Effector memory CD8-positive, alpha-beta T cell (primary cell): ENCODE results near the gene SSH2.
"Not testable (repeated sequence)": the region's sequence is repeated elsewhere in the genome, so short reads cannot be mapped to it uniquely, and the experiment has no call there.

ENCODE experiments used
- ATAC-seq: fragments of 150-1000 bp; cut with Tn5 transposase; replicated peaks from 2 replicates; pipeline ENCODE4 v1.10.0; 2021; ENCODE audit warnings: mild to moderate bottlenecking, moderate library complexity
- DNase-seq, 3 experiments: peaks; one replicate each; pipeline ENCODE4 v3.0.0; 2021
- H3K27ac Mint-ChIP-seq, 2 donors: one replicate each; pipeline ENCODE4 v1.8.0; 2022; ENCODE audit warnings: mild to moderate bottlenecking in 2 of 2, mixed read lengths in 2 of 2, moderate library complexity in 2 of 2
- H3K27me3 Mint-ChIP-seq, 2 donors: one replicate each; pipeline ENCODE4 v1.8.0; 2022; ENCODE audit warnings: mixed read lengths in 2 of 2
- H3K36me3 Mint-ChIP-seq: one replicate; pipeline ENCODE4 v1.8.0; 2022; ENCODE audit warnings: mild to moderate bottlenecking, moderate library complexity, mixed read lengths; ENCODE audit not compliant: insufficient read depth
- H3K4me1 Mint-ChIP-seq, 2 donors: one replicate each; pipeline ENCODE4 v1.8.0; 2022; ENCODE audit warnings: low read depth in 2 of 2, mixed read lengths in 2 of 2
- H3K4me3 Mint-ChIP-seq, 2 donors: one replicate each; pipeline ENCODE4 v1.8.0; 2022; ENCODE audit warnings: mild to moderate bottlenecking in 2 of 2, mixed read lengths in 2 of 2, moderate library complexity in 2 of 2
- H3K9me3 Mint-ChIP-seq, 2 donors: one replicate each; pipeline ENCODE4 v1.8.0; 2022; ENCODE audit warnings: mixed read lengths in 2 of 2

Gene SSH2

GRCh38 chr17:29734640-29735039 lies 195.4 kb downstream of the SSH2 start:
- no peaks in the 10 kb centered on the region for H3K27me3 Mint-ChIP-seq
- peaks cover 20% of the 10 kb centered on the region for H3K36me3 Mint-ChIP-seq
- no peak overlapping the region for H3K4me3 Mint-ChIP-seq
- peak overlapping the region in 1 of 2 donors; percentile 70 for H3K27ac Mint-ChIP-seq
- peaks cover 12 to 19% of the 10 kb centered on the region in 2 donors for H3K4me1 Mint-ChIP-seq
- H3K9me3 Mint-ChIP-seq: no peaks in the 10 kb centered on the region
- ATAC-seq: no peak
- no peak for DNase-seq

GRCh38 chr17:29733166-29733565 lies 196.9 kb downstream of the SSH2 start:
- DNase-seq (no peak), ATAC-seq (peak; percentile 51)
- peaks cover 0 to 2% of the 10 kb centered on the region in 2 donors for H3K9me3 Mint-ChIP-seq
- H3K27me3 Mint-ChIP-seq: no peaks in the 10 kb centered on the region
- peak overlapping the region; percentile 44 to 46 for H3K27ac Mint-ChIP-seq
- H3K36me3 Mint-ChIP-seq: peaks cover 20% of the 10 kb centered on the region
- H3K4me1 Mint-ChIP-seq: peaks cover 26 to 34% of the 10 kb centered on the region in 2 donors
- H3K4me3 Mint-ChIP-seq: peak overlapping the region; percentile 16 to 33

- peaks cover 30 to 36% of the 10 kb centered on the region in 2 donors for H3K4me1 Mint-ChIP-seq
- no peaks in the 10 kb centered on the region for H3K27me3 Mint-ChIP-seq
- peak overlapping the region; percentile 44 to 46 for H3K27ac Mint-ChIP-seq
- H3K36me3 Mint-ChIP-seq: peaks cover 20% of the 10 kb centered on the region
- H3K9me3 Mint-ChIP-seq: peaks cover 0 to 2% of the 10 kb centered on the region in 2 donors
- DNase-seq: no peak
- H3K4me3 Mint-ChIP-seq: peak overlapping the region; percentile 16 to 33
- ATAC-seq: no peak
Observed at GRCh38 chr17:29732613-29733012, 197.4 kb downstream of the SSH2 start.

GRCh38 chr17:29732209-29732608 lies 197.8 kb downstream of the SSH2 start:
- Mint-ChIP-seq H3K4me3 (no peak overlapping the region), H3K4me1 (peaks cover 33 to 39% of the 10 kb centered on the region in 2 donors), H3K9me3 (peaks cover 0 to 2% of the 10 kb centered on the region in 2 donors), H3K27me3 (no peaks in the 10 kb centered on the region), H3K27ac (peak overlapping the region in 1 of 2 donors; percentile 44), H3K36me3 (peaks cover 20% of the 10 kb centered on the region)
- no peak for DNase-seq
- no peak for ATAC-seq

GRCh38 chr17:29731589-29731929 lies 198.5 kb downstream of the SSH2 start:
- H3K27me3 Mint-ChIP-seq: no peaks in the 10 kb centered on the region
- peaks cover 0 to 2% of the 10 kb centered on the region in 2 donors for H3K9me3 Mint-ChIP-seq
- DNase-seq (no peak), ATAC-seq (no peak)
- no peak overlapping the region for H3K4me3 Mint-ChIP-seq
- no peak overlapping the region for H3K27ac Mint-ChIP-seq
- peaks cover 20% of the 10 kb centered on the region for H3K36me3 Mint-ChIP-seq
- H3K4me1 Mint-ChIP-seq: peaks cover 38 to 46% of the 10 kb centered on the region in 2 donors

GRCh38 chr17:29728490-29728889 lies 201.5 kb downstream of the SSH2 start:
- peaks cover 54 to 62% of the 10 kb centered on the region in 2 donors for H3K4me1 Mint-ChIP-seq
- H3K36me3 Mint-ChIP-seq: no peaks in the 10 kb centered on the region
- H3K9me3 Mint-ChIP-seq: peaks cover 0 to 2% of the 10 kb centered on the region in 2 donors
- peak overlapping the region; percentile 36 to 84 for H3K27ac Mint-ChIP-seq
- ATAC-seq (no peak), DNase-seq (no peak)
- no peaks in the 10 kb centered on the region for H3K27me3 Mint-ChIP-seq
- peak overlapping the region in 1 of 2 donors; percentile 11 for H3K4me3 Mint-ChIP-seq

GRCh38 chr17:29726715-29727252 lies 203.2 kb downstream of the SSH2 start:
- peak overlapping the region; percentile 1 to 38 for H3K4me3 Mint-ChIP-seq
- peaks cover 59 to 71% of the 10 kb centered on the region in 2 donors for H3K4me1 Mint-ChIP-seq
- peaks cover 0 to 2% of the 10 kb centered on the region in 2 donors for H3K9me3 Mint-ChIP-seq

GRCh38 chr17:29725408-29725807 lies 204.6 kb downstream of the SSH2 start:
- H3K27me3 Mint-ChIP-seq, H3K9me3 Mint-ChIP-seq, ATAC-seq, H3K36me3 Mint-ChIP-seq, DNase-seq: not testable (repeated sequence)
- Mint-ChIP-seq H3K27ac (peak overlapping the region; percentile 74 to 84), H3K4me1 (peaks cover 67 to 83% of the 10 kb centered on the region in 2 donors), H3K4me3 (peak overlapping the region; percentile 33 to 54)

More at GRCh38 chr17:29726715-29727252, 203.2 kb downstream of the SSH2 start:
- ATAC-seq (peak; percentile 58), DNase-seq (no peak)
- H3K27ac Mint-ChIP-seq: peak overlapping the region; percentile 74 to 84
- H3K36me3 Mint-ChIP-seq: peaks cover 8% of the 10 kb centered on the region
- H3K27me3 Mint-ChIP-seq: no peaks in the 10 kb centered on the region

GRCh38 chr17:29723278-29724047 lies 206.6 kb downstream of the SSH2 start:
- ATAC-seq: peak; percentile 70
- peak overlapping the region; percentile 87 to 92 for H3K27ac Mint-ChIP-seq
- H3K4me1 Mint-ChIP-seq: peaks cover 59 to 80% of the 10 kb centered on the region in 2 donors
- peaks cover 8% of the 10 kb centered on the region for H3K36me3 Mint-ChIP-seq
- peak overlapping the region; percentile 57 to 73 for H3K4me3 Mint-ChIP-seq
- no peaks in the 10 kb centered on the region for H3K9me3 Mint-ChIP-seq
- no peaks in the 10 kb centered on the region for H3K27me3 Mint-ChIP-seq
- DNase-seq: no peak

GRCh38 chr17:29722411-29723198 lies 207.4 kb downstream of the SSH2 start:
- H3K36me3 Mint-ChIP-seq: peaks cover 8% of the 10 kb centered on the region
- peaks cover 54 to 79% of the 10 kb centered on the region in 2 donors for H3K4me1 Mint-ChIP-seq
- DNase-seq: peak; percentile 29 to 43 (median 43)
- ATAC-seq: peak; percentile 72
- H3K9me3 Mint-ChIP-seq: no peaks in the 10 kb centered on the region
- peak overlapping the region; percentile 57 to 73 for H3K4me3 Mint-ChIP-seq
- peak overlapping the region; percentile 87 to 92 for H3K27ac Mint-ChIP-seq
- no peaks in the 10 kb centered on the region for H3K27me3 Mint-ChIP-seq

- Mint-ChIP-seq H3K27ac (peak overlapping the region; percentile 87 to 92), H3K4me3 (peak overlapping the region in 1 of 2 donors; percentile 41), H3K4me1 (peaks cover 53 to 77% of the 10 kb centered on the region in 2 donors), H3K36me3 (peaks cover 11% of the 10 kb centered on the region), H3K27me3 (no peaks in the 10 kb centered on the region), H3K9me3 (no peaks in the 10 kb centered on the region)
- no peak for ATAC-seq
- DNase-seq: no peak
Observed at GRCh38 chr17:29720551-29720950, 209.5 kb downstream of the SSH2 start.

GRCh38 chr17:29719469-29719868 lies 210.6 kb downstream of the SSH2 start:
- ATAC-seq: no peak
- H3K4me3 Mint-ChIP-seq: no peak overlapping the region
- H3K27me3 Mint-ChIP-seq: no peaks in the 10 kb centered on the region
- DNase-seq: no peak
- H3K27ac Mint-ChIP-seq: peak overlapping the region in 1 of 2 donors; percentile 92
- H3K9me3 Mint-ChIP-seq: no peaks in the 10 kb centered on the region
- peaks cover 55 to 85% of the 10 kb centered on the region in 2 donors for H3K4me1 Mint-ChIP-seq
- H3K36me3 Mint-ChIP-seq: peaks cover 11% of the 10 kb centered on the region

- H3K27me3 Mint-ChIP-seq: no peaks in the 10 kb centered on the region
- H3K4me3 Mint-ChIP-seq: no peak overlapping the region
- peaks cover 54 to 86% of the 10 kb centered on the region in 2 donors for H3K4me1 Mint-ChIP-seq
- peaks cover 11% of the 10 kb centered on the region for H3K36me3 Mint-ChIP-seq
- H3K27ac Mint-ChIP-seq: no peak overlapping the region
- ATAC-seq (no peak), DNase-seq (no peak)
- H3K9me3 Mint-ChIP-seq: no peaks in the 10 kb centered on the region
Observed at GRCh38 chr17:29718446-29719039, 211.5 kb downstream of the SSH2 start.
